ENCODE data around the gene FUT4.
A peak's percentile ranks its signal among the peaks of the same experiment; 100 is the strongest.

FUT4 gene

DNA sequence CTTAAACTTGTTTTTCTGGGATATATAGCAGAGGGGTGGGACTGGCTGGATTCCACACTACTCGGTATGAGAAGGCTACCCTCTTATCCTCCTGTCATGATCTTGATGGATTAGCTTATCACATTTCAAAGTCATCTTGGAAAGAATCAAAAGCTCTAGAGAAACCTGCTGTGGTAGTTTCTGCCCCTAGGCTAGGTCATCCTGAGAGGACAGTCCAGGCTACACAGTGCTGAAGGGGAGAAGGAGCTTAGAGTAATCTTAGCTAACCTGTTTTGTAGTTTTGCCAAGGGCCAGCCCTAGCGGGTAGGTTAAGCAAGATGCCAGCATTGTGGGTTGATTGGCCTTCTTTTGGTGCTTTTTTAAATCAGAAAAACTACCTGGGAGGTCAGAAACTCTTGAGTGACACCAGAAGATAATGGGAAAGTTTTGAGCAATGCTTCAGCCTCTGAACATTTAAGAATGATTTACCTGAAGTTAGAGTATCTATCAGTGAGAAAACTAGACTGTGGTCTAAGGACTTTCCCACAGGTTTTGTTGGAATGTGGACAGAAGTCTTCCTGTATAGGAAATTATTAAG, 44.7 kb downstream of the FUT4 start:
- Histone ChIP-seq H3K56ac (ENCODE audit: low read length) (no peak overlapping the region), H3K4me1 (ENCODE audit: control insufficient read depth, low read depth, low read length) (peaks cover 2% of the 10 kb centered on the region), H2AK5ac (ENCODE audit: low read length) (no peak overlapping the region), H3K4ac (ENCODE audit: low read depth, low read length) (no peak overlapping the region), H3K79me1 (ENCODE audit: low read length) (no peaks in the 10 kb centered on the region), H3K27ac (ENCODE audit: low read depth, low read length) (no peak overlapping the region), H4K5ac (ENCODE audit: low read length) (no peak overlapping the region), H3K79me2 (ENCODE audit: control insufficient read depth, insufficient read depth, low read length) (no peaks in the 10 kb centered on the region), H4K8ac (ENCODE audit: low read depth, low read length) (no peak overlapping the region), H3K4me3 (ENCODE audit: low read length) (no peak overlapping the region), H3K36me3 (ENCODE audit: control insufficient read depth, insufficient read depth, low read length) (no peaks in the 10 kb centered on the region), H3K4me2 (ENCODE audit: low read length) (no peak overlapping the region), H3K23ac (ENCODE audit: low read length) (no peak overlapping the region), H3K27me3 (ENCODE audit: insufficient read depth, low read length, poor library complexity) (peaks cover 2% of the 10 kb centered on the region), H2BK120ac (ENCODE audit: low read depth, low read length) (no peak overlapping the region), H2BK5ac (ENCODE audit: low read length) (no peak overlapping the region), H3K18ac (ENCODE audit: low read length) (no peak overlapping the region), H2BK15ac (replicated peaks; ENCODE audit: low read depth) (no peak overlapping the region), H3K9ac (ENCODE audit: low read length) (no peak overlapping the region)
- peak; percentile 25 for DNase-seq
- no CpG with 5 or more reads among the region's 2 CpGs for WGBS (ENCODE audit: extremely low coverage, insufficient coverage, low lambda C conversion rate)

DNA sequence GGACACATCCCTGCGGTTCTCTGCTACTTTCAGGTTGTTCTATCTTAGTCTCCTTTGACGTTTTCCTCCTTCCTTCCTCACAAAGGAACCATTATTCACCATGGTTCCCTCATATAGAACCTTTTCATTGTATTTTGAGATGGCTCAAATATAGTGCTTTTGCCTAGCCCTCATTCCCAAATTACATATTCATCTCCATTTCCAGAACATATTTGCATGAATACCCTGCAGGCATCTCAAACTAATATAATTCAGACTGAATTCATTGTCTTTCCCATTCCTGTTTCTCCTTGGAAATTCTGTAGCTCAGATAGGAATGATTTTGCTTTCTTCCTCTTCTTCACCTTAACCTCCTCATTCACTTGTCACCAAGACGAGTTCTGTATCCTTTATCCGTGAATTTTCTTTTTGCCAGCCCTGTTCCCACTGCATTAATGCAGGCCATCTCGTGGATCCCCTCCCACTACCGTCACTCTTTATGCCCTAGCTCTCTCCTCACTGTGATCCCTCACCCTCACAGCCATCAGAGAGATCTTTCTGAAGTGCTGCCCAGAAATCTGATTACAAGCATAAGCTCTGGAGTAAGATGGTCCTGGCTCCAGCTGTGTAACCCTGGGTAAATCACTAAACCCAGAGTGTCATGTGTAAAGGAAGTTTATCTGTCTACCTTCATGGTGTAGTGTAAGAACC, 46.8 kb downstream of the FUT4 start:
- Histone ChIP-seq H3K27me3 (ENCODE audit: insufficient read depth, low read length, poor library complexity) (peaks cover 2% of the 10 kb centered on the region), H3K23ac (ENCODE audit: low read length) (no peak overlapping the region), H4K5ac (ENCODE audit: low read length) (no peak overlapping the region), H3K4me1 (ENCODE audit: control insufficient read depth, low read depth, low read length) (peaks cover 2% of the 10 kb centered on the region), H3K56ac (ENCODE audit: low read length) (no peak overlapping the region), H3K9ac (ENCODE audit: low read length) (no peak overlapping the region), H3K4me3 (ENCODE audit: low read length) (no peak overlapping the region), H2BK15ac (replicated peaks; ENCODE audit: low read depth) (no peak overlapping the region), H2BK5ac (ENCODE audit: low read length) (no peak overlapping the region), H3K4ac (ENCODE audit: low read depth, low read length) (no peak overlapping the region), H3K18ac (ENCODE audit: low read length) (no peak overlapping the region), H3K79me2 (ENCODE audit: control insufficient read depth, insufficient read depth, low read length) (no peaks in the 10 kb centered on the region), H3K36me3 (ENCODE audit: control insufficient read depth, insufficient read depth, low read length) (no peaks in the 10 kb centered on the region), H2AK5ac (ENCODE audit: low read length) (no peak overlapping the region), H3K27ac (ENCODE audit: low read depth, low read length) (no peak overlapping the region), H2BK120ac (ENCODE audit: low read depth, low read length) (no peak overlapping the region), H3K79me1 (ENCODE audit: low read length) (no peaks in the 10 kb centered on the region), H3K4me2 (ENCODE audit: low read length) (no peak overlapping the region), H4K8ac (ENCODE audit: low read depth, low read length) (no peak overlapping the region)
- no peak for DNase-seq
- no CpG with 5 or more reads among the region's 6 CpGs for WGBS (ENCODE audit: extremely low coverage, insufficient coverage, low lambda C conversion rate)

DNA sequence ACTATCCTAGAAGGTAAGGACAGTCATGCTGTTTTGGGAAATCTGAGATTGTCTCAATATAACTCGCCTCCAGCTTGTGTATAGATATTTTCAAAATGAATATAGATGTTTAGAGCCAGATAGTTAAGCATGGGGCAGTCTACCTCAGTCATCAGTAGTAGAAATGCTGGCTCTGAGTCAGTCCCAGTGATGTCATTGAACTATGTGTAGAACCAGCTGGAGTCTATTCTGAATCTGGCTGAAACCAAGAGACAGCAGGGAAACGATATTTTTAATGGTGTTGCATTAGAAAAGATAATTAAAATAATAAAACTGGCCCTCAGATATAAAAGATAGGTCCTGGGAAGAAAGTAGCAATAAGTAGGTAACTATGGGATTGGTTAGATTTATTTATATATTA, 49.3 kb downstream of the FUT4 start:
- Histone ChIP-seq H3K4me2 (ENCODE audit: low read length) (no peak overlapping the region), H2BK15ac (replicated peaks; ENCODE audit: low read depth) (no peak overlapping the region), H3K4me3 (ENCODE audit: low read length) (no peak overlapping the region), H2AK5ac (ENCODE audit: low read length) (no peak overlapping the region), H3K23ac (ENCODE audit: low read length) (no peak overlapping the region), H3K36me3 (ENCODE audit: control insufficient read depth, insufficient read depth, low read length) (no peaks in the 10 kb centered on the region), H2BK5ac (ENCODE audit: low read length) (no peak overlapping the region), H3K56ac (ENCODE audit: low read length) (no peak overlapping the region), H4K5ac (ENCODE audit: low read length) (no peak overlapping the region), H3K18ac (ENCODE audit: low read length) (no peak overlapping the region), H3K9ac (ENCODE audit: low read length) (no peak overlapping the region), H4K8ac (ENCODE audit: low read depth, low read length) (no peak overlapping the region), H3K4ac (ENCODE audit: low read depth, low read length) (no peak overlapping the region), H3K79me1 (ENCODE audit: low read length) (no peaks in the 10 kb centered on the region), H2BK120ac (ENCODE audit: low read depth, low read length) (no peak overlapping the region), H3K4me1 (ENCODE audit: control insufficient read depth, low read depth, low read length) (no peaks in the 10 kb centered on the region), H3K27me3 (ENCODE audit: insufficient read depth, low read length, poor library complexity) (peaks cover 2% of the 10 kb centered on the region), H3K79me2 (ENCODE audit: control insufficient read depth, insufficient read depth, low read length) (no peaks in the 10 kb centered on the region), H3K27ac (ENCODE audit: low read depth, low read length) (no peak overlapping the region)
- DNase-seq: no peak
- no CpG with 5 or more reads among the region's 2 CpGs for WGBS (ENCODE audit: extremely low coverage, insufficient coverage, low lambda C conversion rate)

DNA sequence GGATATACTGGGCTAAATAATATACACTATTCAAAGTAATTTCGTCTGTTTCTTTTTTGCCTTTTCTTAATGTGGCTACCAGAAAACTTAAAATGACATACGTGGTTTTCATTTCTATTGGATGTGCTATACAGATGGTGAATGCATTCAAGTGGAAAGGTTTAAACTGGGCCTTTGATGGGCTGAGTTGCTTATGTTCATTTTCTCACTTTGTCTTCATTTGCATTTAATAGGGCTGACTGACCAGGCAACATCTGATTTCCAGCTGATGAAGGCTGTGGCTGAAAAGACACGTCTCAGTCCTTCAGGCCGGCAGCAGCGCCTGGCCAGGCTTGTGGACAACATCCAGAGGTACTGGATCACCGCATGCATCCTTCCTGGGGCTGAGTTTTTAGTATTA, 51.4 kb downstream of the FUT4 start:
- Histone ChIP-seq H4K8ac (ENCODE audit: low read depth, low read length) (no peak overlapping the region), H3K4me2 (ENCODE audit: low read length) (no peak overlapping the region), H2AK5ac (ENCODE audit: low read length) (no peak overlapping the region), H3K18ac (ENCODE audit: low read length) (no peak overlapping the region), H2BK15ac (replicated peaks; ENCODE audit: low read depth) (no peak overlapping the region), H3K27me3 (ENCODE audit: insufficient read depth, low read length, poor library complexity) (peaks cover 2% of the 10 kb centered on the region), H3K4ac (ENCODE audit: low read depth, low read length) (no peak overlapping the region), H3K79me1 (ENCODE audit: low read length) (no peaks in the 10 kb centered on the region), H3K56ac (ENCODE audit: low read length) (no peak overlapping the region), H3K4me3 (ENCODE audit: low read length) (no peak overlapping the region), H3K79me2 (ENCODE audit: control insufficient read depth, insufficient read depth, low read length) (no peaks in the 10 kb centered on the region), H3K23ac (ENCODE audit: low read length) (no peak overlapping the region), H4K5ac (ENCODE audit: low read length) (no peak overlapping the region), H3K36me3 (ENCODE audit: control insufficient read depth, insufficient read depth, low read length) (no peaks in the 10 kb centered on the region), H3K27ac (ENCODE audit: low read depth, low read length) (no peak overlapping the region), H2BK5ac (ENCODE audit: low read length) (no peak overlapping the region), H2BK120ac (ENCODE audit: low read depth, low read length) (no peak overlapping the region), H3K9ac (ENCODE audit: low read length) (no peak overlapping the region), H3K4me1 (ENCODE audit: control insufficient read depth, low read depth, low read length) (no peaks in the 10 kb centered on the region)
- no peak for DNase-seq
- no CpG with 5 or more reads among the region's 6 CpGs for WGBS (ENCODE audit: extremely low coverage, insufficient coverage, low lambda C conversion rate)

DNA sequence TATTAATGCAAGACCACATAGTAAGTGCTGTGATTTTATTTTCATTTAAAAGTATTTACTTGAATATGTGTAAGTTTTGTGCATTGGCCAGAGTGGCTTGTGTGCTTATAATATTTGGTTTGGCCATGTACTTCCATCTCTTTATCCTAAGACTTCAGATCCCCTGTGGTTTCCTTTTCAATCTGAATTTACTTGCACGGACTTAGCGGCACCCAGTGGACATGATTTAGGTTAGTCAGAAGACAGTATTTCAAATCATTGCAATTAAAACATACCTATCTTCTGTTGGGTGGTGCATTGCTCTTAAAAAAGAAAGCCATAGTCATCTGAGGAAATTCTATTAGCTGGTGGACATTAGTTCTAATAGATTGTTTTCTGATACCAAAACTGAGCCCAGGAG, 54.2 kb downstream of the FUT4 start:
- no peak overlapping the region for H2BK120ac ChIP-seq (ENCODE audit: low read depth, low read length)
- WGBS (ENCODE audit: extremely low coverage, insufficient coverage, low lambda C conversion rate): no CpG with 5 or more reads among the region's 2 CpGs
- no peaks in the 10 kb centered on the region for H3K36me3 ChIP-seq (ENCODE audit: control insufficient read depth, insufficient read depth, low read length)
- H4K5ac ChIP-seq (ENCODE audit: low read length): no peak overlapping the region
- no peaks in the 10 kb centered on the region for H3K27me3 ChIP-seq (ENCODE audit: insufficient read depth, low read length, poor library complexity)
- H3K56ac ChIP-seq (ENCODE audit: low read length): no peak overlapping the region
- H3K79me1 ChIP-seq (ENCODE audit: low read length): no peaks in the 10 kb centered on the region
- no peak overlapping the region for H3K23ac ChIP-seq (ENCODE audit: low read length)
- H3K4me2 ChIP-seq (ENCODE audit: low read length): no peak overlapping the region
- no peak for DNase-seq
- H4K8ac ChIP-seq (ENCODE audit: low read depth, low read length): no peak overlapping the region
- no peaks in the 10 kb centered on the region for H3K4me1 ChIP-seq (ENCODE audit: control insufficient read depth, low read depth, low read length)
- no peak overlapping the region for H2BK5ac ChIP-seq (ENCODE audit: low read length)
- no peak overlapping the region for H3K27ac ChIP-seq (ENCODE audit: low read depth, low read length)
- no peaks in the 10 kb centered on the region for H3K79me2 ChIP-seq (ENCODE audit: control insufficient read depth, insufficient read depth, low read length)
- H2BK15ac ChIP-seq (replicated peaks; ENCODE audit: low read depth): no peak overlapping the region
- H3K18ac ChIP-seq (ENCODE audit: low read length): no peak overlapping the region
- no peak overlapping the region for H3K9ac ChIP-seq (ENCODE audit: low read length)
- H2AK5ac ChIP-seq (ENCODE audit: low read length): no peak overlapping the region
- H3K4me3 ChIP-seq (ENCODE audit: low read length): no peak overlapping the region
- H3K4ac ChIP-seq (ENCODE audit: low read depth, low read length): no peak overlapping the region

Data from mesendoderm (in vitro differentiated cells).